Measurements from ENCODE around the gene FAM131A.

The FAM131A gene

DNA sequence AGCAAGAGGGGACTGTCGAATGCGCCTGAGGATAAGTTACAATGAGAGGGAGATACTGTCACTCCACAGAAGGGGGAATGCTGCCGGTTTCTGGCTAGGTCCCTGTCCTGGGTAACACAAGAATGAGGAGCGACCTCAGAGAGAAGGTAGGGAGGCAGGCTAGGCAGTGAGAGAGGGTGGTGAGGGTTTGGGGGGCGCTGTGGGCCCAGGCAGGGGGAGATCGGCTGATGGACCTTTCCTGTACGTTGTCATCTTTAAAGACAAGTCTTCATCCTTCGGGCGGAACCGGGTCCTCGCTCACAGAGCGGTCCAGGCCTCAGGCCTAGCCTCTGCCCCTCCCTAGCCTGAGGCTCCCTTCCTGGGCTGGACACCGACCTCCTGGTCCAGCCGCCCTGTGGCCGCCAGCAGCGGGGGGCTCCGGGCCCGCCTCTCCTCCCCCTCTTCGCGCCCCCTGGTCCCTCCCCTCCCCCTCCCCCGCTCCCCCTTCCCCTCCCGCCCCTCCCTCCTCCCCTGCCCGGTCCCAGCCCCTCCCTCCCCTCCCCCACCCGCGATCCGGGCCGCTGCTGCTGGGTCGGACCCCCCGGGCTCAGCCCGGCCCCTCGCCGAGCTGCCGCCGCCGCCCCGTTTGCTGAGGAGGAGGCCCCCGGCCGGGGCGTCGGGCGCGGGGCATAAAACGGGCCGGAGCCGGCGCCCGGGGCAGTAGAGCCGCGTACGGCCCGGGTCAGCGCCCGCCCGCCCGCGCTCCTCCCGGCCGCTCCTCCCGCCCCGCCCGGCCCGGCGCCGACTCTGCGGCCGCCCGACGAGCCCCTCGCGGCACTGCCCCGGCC lies 42.2 kb downstream of the FAM131A start, which contains the start of gene CHRD:
Gene CHRD, plus strand, starts transcription at position 697 of the 827 bp plus-strand sequence. CDS start 265 bp downstream, outside the sequence.
- DNase-seq: no peak

GRCh38 chr3:184380185-184380626 lies 42.8 kb downstream of the FAM131A start:
- peak in 1 of 2 experiments; percentile 46 for DNase-seq

GRCh38 chr3:184380627-184381260 lies 43.3 kb downstream of the FAM131A start:
- DNase-seq: peak; percentile 33 to 39

GRCh38 chr3:184381261-184382224 lies 44.1 kb downstream of the FAM131A start:
- DNase-seq: peak in 1 of 2 experiments; percentile 40

DNA sequence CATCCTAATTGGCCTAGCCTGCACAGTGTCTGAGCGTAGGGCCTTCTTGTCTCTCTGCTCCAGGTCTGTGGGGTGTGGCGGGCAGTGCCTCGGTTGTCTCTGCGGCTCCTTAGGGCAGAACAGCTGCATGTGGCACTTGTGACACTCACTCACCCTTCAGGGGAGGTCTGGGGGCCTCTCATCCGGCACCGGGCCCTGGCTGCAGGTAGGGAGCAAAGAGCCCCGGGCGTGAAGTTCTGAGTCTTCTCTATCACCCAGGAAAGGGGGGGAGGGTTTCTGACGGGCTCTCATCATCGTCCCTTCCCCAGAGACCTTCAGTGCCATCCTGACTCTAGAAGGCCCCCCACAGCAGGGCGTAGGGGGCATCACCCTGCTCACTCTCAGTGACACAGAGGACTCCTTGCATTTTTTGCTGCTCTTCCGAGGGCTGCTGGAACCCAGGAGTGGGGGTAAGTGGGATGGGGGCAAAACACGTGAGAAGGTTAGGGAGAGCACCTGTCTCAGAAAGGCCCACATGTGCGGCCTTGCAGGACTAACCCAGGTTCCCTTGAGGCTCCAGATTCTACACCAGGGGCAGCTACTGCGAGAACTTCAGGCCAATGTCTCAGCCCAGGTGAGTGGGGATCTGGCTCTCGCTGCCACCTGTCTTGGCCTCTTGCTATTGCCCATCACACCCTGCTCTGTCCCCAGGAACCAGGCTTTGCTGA lies 45.1 kb downstream of the FAM131A start:
- no peak for DNase-seq

DNA sequence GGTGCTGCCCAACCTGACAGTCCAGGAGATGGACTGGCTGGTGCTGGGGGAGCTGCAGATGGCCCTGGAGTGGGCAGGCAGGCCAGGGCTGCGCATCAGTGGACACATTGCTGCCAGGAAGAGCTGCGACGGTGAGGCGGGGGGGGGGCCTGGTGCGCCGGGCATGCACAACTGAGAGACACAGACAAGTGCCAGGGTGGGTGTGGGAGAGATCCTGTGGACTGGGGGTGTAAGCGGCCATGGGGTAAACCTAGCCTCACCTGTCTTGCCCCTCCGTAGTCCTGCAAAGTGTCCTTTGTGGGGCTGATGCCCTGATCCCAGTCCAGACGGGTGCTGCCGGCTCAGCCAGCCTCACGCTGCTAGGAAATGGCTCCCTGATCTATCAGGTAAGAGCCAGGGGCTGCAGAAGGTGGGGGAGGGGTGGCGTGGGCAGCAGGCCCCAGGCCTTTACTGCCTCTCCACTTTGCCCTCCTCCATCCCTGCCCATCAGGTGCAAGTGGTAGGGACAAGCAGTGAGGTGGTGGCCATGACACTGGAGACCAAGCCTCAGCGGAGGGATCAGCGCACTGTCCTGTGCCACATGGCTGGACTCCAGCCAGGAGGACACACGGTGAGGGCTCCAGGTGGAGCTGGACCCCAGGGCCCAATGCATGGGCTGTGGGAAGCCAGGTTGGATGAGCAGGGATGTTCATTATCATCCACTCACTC lies 45.8 kb downstream of the FAM131A start:
- no peak for DNase-seq

DNA sequence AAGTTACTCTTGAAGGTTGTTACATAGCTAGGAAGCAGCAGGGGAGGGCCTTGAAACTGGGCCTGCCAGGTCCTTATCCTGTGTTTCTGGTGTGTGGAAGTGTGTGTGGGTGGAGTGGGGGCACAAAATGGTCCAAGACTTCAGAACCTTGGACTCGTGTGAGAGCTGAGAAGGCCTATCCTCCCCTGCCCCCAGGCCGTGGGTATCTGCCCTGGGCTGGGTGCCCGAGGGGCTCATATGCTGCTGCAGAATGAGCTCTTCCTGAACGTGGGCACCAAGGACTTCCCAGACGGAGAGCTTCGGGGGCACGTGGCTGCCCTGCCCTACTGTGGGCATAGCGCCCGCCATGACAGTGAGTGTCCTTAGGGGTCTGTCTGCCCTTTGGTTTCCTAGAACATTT lies 46.9 kb downstream of the FAM131A start:
- no peak for DNase-seq

- DNase-seq: no peak
These were observed 47.5 kb downstream of the FAM131A start for GRCh38 chr3:184384856-184385422.

GRCh38 chr3:184386047-184386806 lies 48.8 kb downstream of the FAM131A start:
- no peak for DNase-seq

GRCh38 chr3:184387174-184387714 lies 49.8 kb downstream of the FAM131A start:
- no peak for DNase-seq

DNA sequence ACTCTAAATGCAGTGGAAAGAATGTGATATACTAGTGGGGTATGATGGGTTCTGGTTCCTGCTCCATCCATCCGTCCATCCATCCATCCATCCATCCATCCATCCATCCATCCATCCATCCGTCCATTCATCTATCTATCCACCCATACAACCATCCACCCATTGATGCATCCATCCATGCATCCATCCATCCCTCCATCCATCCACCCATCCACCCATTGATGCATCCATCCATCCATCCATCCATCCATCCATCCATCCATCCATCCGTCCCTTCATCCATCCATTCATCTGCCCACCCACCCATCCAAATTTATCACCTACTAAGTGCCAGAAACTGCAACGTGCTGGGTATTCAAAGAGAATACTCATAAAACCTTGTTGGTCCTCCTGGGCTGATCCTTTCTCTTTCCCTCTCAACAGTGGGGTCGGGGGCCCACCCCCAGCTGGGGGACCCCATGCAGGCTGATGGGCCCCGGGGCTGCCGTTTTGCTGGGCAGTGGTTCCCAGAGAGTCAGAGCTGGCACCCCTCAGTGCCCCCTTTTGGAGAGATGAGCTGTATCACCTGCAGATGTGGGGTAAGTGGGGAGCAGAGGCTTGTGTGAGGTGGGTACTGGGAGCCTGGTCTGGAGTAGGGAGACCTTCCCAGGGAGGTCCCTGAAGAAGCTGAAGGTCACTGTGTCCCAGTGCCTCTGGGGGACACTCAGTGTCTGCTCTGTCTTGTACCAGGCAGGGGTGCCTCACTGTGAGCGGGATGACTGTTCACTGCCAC lies 51.0 kb downstream of the FAM131A start:
- no peak for DNase-seq

DNA sequence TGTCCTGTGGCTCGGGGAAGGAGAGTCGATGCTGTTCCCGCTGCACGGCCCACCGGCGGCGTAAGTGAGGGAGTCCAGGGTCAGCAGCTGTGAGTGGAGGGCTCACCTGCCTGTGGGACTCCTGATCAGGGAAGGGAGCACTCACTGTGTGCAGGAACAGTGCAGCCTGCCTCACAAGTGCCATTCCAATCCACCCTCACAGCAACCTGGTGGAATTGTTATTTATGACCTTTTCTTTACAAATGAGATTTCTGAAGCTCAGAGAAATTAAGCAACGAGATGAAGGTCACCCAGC lies 51.5 kb downstream of the FAM131A start:
- DNase-seq: no peak

- no peak for DNase-seq
These were observed 52.0 kb downstream of the FAM131A start for GRCh38 chr3:184389384-184389783.

GRCh38 chr3:184389935-184390528 lies 52.6 kb downstream of the FAM131A start:
- DNase-seq: no peak

- no peak for DNase-seq
These were observed 53.9 kb downstream of the FAM131A start for GRCh38 chr3:184391266-184391665.

DNA sequence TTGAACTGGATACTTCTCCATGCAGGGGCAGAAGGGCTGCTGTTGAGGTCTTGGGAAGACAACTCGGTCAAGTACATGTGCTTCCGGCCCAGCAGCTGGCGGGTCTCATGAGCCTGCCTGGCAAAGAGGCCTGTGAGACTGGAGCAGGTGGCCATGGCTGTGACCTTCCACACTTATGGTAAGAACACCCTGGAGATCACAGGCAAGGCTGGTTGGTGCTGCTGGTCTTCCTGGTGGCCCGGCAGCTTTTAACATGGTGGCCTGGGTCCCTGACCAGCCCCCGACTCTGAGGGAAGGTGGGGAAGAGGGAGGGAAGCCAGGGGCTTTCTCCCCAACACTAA lies 57.9 kb downstream of the FAM131A start:
- no peak for DNase-seq
